ENCODE results near the gene HBE1. TPM values are rescaled to one million over a fixed set of nuclear protein-coding genes. Genes with fewer than 3 reads are reported as not detected.

The HBE1 gene
- total and polyA plus RNA-seq, 2 experiments from 2014 or later = not detected

DNA sequence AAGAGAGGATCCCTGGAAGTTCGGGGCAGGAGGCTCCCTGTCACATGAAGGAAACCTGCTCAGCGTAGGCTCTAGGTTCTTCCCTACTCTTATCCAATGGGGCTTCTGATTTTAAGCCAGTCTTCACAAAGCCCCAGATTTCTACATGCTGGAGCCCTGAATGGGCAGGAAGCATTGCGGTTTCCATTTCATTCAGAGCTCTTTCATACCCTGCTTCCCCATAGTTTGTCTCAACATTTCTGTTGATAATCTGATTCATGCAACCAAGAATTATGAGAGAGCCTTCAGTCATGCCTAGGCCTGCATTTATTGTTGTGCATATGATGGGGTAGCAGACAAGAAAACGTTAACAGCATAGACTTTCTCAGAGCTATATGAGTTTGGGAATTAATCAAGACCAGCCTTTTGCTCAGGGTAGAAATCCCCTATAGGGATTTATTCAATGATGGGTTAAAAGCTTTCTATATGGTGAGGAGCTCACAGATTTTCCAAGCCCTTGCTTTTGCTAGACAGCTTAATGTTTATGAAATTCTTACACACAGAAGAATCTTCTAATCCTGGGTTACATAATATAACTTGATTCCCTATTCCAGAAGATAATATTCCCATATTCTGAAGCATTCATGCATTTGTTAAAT lies 16.1 kb upstream of the HBE1 start:
- H2AFZ ChIP-seq = no peak overlapping the region
- peaks cover 8% of the 10 kb centered on the region; the same call in 1 of the 2 replicates for H3K9me2 ChIP-seq (ENCODE audit: insufficient read depth)
- Mint-ChIP-seq H3K27me3 (ENCODE audit: insufficient read depth, low read depth, poor library complexity) (no peaks in the 10 kb centered on the region), H3K36me3 (ENCODE audit: low read depth) (no peaks in the 10 kb centered on the region), H3K4me3 (no peak overlapping the region), H3K27ac (no peak overlapping the region), H3K4me1 (peaks cover under 1% of the 10 kb centered on the region; the same call in 2 of the 3 replicates), H3K9me3 (no peaks in the 10 kb centered on the region)
- no peaks in the 10 kb centered on the region for H3K36me3 ChIP-seq (ENCODE audit: insufficient read depth)
- H3F3A ChIP-seq (replicated peaks; ENCODE audit: low read depth) = no peaks in the 10 kb centered on the region
- no peaks in the 10 kb centered on the region for H3K4me1 ChIP-seq (ENCODE audit: insufficient read depth)
- no peak overlapping the region for H3K27ac ChIP-seq (ENCODE audit: low read depth)
- no peak for ATAC-seq
- no peaks in the 10 kb centered on the region for H4K20me1 ChIP-seq (replicated peaks; ENCODE audit: insufficient read depth)
- no peaks in the 10 kb centered on the region for H3K79me2 ChIP-seq (replicated peaks; ENCODE audit: insufficient read depth)
- no peaks in the 10 kb centered on the region for H3K27me3 ChIP-seq (ENCODE audit: insufficient read depth)
- no peak for DNase-seq (ENCODE audit: low spot score)
- H3K4me2 ChIP-seq = no peak overlapping the region
- TF ChIP-seq, protein P1, sequence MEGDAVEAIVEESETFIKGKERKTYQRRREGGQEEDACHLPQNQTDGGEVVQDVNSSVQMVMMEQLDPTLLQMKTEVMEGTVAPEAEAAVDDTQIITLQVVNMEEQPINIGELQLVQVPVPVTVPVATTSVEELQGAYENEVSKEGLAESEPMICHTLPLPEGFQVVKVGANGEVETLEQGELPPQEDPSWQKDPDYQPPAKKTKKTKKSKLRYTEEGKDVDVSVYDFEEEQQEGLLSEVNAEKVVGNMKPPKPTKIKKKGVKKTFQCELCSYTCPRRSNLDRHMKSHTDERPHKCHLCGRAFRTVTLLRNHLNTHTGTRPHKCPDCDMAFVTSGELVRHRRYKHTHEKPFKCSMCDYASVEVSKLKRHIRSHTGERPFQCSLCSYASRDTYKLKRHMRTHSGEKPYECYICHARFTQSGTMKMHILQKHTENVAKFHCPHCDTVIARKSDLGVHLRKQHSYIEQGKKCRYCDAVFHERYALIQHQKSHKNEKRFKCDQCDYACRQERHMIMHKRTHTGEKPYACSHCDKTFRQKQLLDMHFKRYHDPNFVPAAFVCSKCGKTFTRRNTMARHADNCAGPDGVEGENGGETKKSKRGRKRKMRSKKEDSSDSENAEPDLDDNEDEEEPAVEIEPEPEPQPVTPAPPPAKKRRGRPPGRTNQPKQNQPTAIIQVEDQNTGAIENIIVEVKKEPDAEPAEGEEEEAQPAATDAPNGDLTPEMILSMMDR (conservative IDR thresholded peaks at IDR 0.05; ENCODE audit: low read depth in 2 of 2) = no peak
- no peak overlapping the region for H3K4me3 ChIP-seq

- H3K27ac ChIP-seq (ENCODE audit: low read depth) = no peak overlapping the region
- no peaks in the 10 kb centered on the region for H4K20me1 ChIP-seq (replicated peaks; ENCODE audit: insufficient read depth)
- Mint-ChIP-seq H3K4me1 (peaks cover 5% of the 10 kb centered on the region), H3K9me3 (no peaks in the 10 kb centered on the region), H3K4me3 (no peak overlapping the region), H3K27me3 (ENCODE audit: insufficient read depth, low read depth, poor library complexity) (peaks cover 1% of the 10 kb centered on the region), H3K27ac (no peak overlapping the region), H3K36me3 (ENCODE audit: low read depth) (no peaks in the 10 kb centered on the region)
- ATAC-seq (no peak), DNase-seq (ENCODE audit: low spot score) (no peak)
- no peaks in the 10 kb centered on the region for H3K79me2 ChIP-seq (replicated peaks; ENCODE audit: insufficient read depth)
- no peaks in the 10 kb centered on the region for H3K27me3 ChIP-seq (ENCODE audit: insufficient read depth)
- no peaks in the 10 kb centered on the region for H3K4me1 ChIP-seq (ENCODE audit: insufficient read depth)
- H3K36me3 ChIP-seq (ENCODE audit: insufficient read depth) = no peaks in the 10 kb centered on the region
- H3K4me2 ChIP-seq = no peak overlapping the region
- peaks cover 8% of the 10 kb centered on the region; the same call in 1 of the 2 replicates for H3K9me2 ChIP-seq (ENCODE audit: insufficient read depth)
- H3K4me3 ChIP-seq = no peak overlapping the region
- H3F3A ChIP-seq (replicated peaks; ENCODE audit: low read depth) = no peaks in the 10 kb centered on the region
- no peak overlapping the region for H2AFZ ChIP-seq
- TF ChIP-seq, protein P2, sequence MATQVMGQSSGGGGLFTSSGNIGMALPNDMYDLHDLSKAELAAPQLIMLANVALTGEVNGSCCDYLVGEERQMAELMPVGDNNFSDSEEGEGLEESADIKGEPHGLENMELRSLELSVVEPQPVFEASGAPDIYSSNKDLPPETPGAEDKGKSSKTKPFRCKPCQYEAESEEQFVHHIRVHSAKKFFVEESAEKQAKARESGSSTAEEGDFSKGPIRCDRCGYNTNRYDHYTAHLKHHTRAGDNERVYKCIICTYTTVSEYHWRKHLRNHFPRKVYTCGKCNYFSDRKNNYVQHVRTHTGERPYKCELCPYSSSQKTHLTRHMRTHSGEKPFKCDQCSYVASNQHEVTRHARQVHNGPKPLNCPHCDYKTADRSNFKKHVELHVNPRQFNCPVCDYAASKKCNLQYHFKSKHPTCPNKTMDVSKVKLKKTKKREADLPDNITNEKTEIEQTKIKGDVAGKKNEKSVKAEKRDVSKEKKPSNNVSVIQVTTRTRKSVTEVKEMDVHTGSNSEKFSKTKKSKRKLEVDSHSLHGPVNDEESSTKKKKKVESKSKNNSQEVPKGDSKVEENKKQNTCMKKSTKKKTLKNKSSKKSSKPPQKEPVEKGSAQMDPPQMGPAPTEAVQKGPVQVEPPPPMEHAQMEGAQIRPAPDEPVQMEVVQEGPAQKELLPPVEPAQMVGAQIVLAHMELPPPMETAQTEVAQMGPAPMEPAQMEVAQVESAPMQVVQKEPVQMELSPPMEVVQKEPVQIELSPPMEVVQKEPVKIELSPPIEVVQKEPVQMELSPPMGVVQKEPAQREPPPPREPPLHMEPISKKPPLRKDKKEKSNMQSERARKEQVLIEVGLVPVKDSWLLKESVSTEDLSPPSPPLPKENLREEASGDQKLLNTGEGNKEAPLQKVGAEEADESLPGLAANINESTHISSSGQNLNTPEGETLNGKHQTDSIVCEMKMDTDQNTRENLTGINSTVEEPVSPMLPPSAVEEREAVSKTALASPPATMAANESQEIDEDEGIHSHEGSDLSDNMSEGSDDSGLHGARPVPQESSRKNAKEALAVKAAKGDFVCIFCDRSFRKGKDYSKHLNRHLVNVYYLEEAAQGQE (IDR thresholded peaks at IDR 0.05; ENCODE audit: unreplicated experiment) = no peak
- TF ChIP-seq ETS1 (IDR thresholded peaks at IDR 0.05) (no peak), EZH2 (IDR thresholded peaks at IDR 0.05; ENCODE audit: low read depth, unreplicated experiment) (no peak), ZNF462 (CRISPR knock-in tag; IDR thresholded peaks at IDR 0.05) (no peak), ZNF331 (CRISPR knock-in tag; IDR thresholded peaks at IDR 0.05; ENCODE audit: low read depth) (no peak), CREB1 (CRISPR knock-in tag; IDR thresholded peaks at IDR 0.05; ENCODE audit: low read depth) (no peak), STAT1 (IDR thresholded peaks at IDR 0.05; ENCODE audit: unreplicated experiment) (no peak), POLR2AphosphoS5 (IDR thresholded peaks at IDR 0.05; ENCODE audit: low read depth) (no peak)
Measured at GRCh38 chr11:5284637-5285036, 14.9 kb upstream of the HBE1 start.
